Parathyroid adenoma (tissue), 2 donors: Measurements from ENCODE around the gene C2orf66.

ENCODE experiments used
- H2AFZ ChIP-seq: fragments of 300-600 bp; sonication (generic); one replicate; pipeline ENCODE4 v1.7.0; 2017; ENCODE audit warnings: antibody characterized with exemption, mild to moderate bottlenecking
- H3K27ac ChIP-seq: fragments of 300-600 bp; sonication (generic); one replicate; pipeline ENCODE4 v1.7.0; 2017
- H3K27me3 ChIP-seq: fragments of 300-600 bp; sonication (generic); one replicate; pipeline ENCODE4 v1.7.0; 2017; ENCODE audit warnings: low read length; ENCODE audit not compliant: control insufficient read depth, insufficient read depth
- H3K36me3 ChIP-seq: fragments of 300-600 bp; sonication (generic); one replicate; pipeline ENCODE4 v1.7.0; 2017; ENCODE audit warnings: low read length; ENCODE audit not compliant: control insufficient read depth, insufficient read depth
- H3K4me1 ChIP-seq: fragments of 300-600 bp; sonication (generic); one replicate; pipeline ENCODE4 v1.7.0; 2017; ENCODE audit warnings: control low read depth
- H3K4me2 ChIP-seq: fragments of 300-600 bp; sonication (generic); one replicate; pipeline ENCODE4 v1.7.0; 2017; ENCODE audit warnings: low read length
- H3K4me3 ChIP-seq: fragments of 300-600 bp; sonication (generic); one replicate; pipeline ENCODE4 v1.7.0; 2017; ENCODE audit warnings: low read depth, low read length
- H3K79me2 ChIP-seq: fragments of 300-600 bp; sonication (generic); one replicate; pipeline ENCODE4 v1.7.0; 2017; ENCODE audit warnings: control low read depth
- H3K9ac ChIP-seq: fragments of 300-600 bp; sonication (generic); one replicate; pipeline ENCODE4 v1.7.0; 2017; ENCODE audit warnings: mild to moderate bottlenecking
- H3K9me3 ChIP-seq: fragments of 300-600 bp; sonication (generic); one replicate; pipeline ENCODE4 v1.7.0; 2017; ENCODE audit warnings: low read length; ENCODE audit not compliant: control insufficient read depth
- CTCF ChIP-seq: fragments of 300-600 bp; sonication (generic); IDR thresholded peaks from one replicate; pipeline ENCODE4 v1.7.0; 2017; ENCODE audit warnings: antibody characterized with exemption, mild to moderate bottlenecking
- donor health status: primary hyperparathyroidism.

C2orf66 gene

GRCh38 chr2:196783431-196784094 lies 25.6 kb downstream of the C2orf66 start:
- H3K9ac ChIP-seq, result no peak overlapping the region
- no peak overlapping the region for H2AFZ ChIP-seq
- H3K27me3 ChIP-seq, result no peaks in the 10 kb centered on the region
- no peaks in the 10 kb centered on the region for H3K36me3 ChIP-seq
- TF ChIP-seq CTCF, result no peak
- no peak overlapping the region for H3K4me2 ChIP-seq
- H3K79me2 ChIP-seq, result no peaks in the 10 kb centered on the region
- H3K27ac ChIP-seq, result no peak overlapping the region
- no peak overlapping the region for H3K4me3 ChIP-seq
- H3K9me3 ChIP-seq, result no peaks in the 10 kb centered on the region
- H3K4me1 ChIP-seq, result no peaks in the 10 kb centered on the region

GRCh38 chr2:196767101-196767500 lies 42.1 kb downstream of the C2orf66 start:
- Histone ChIP-seq H2AFZ (no peak overlapping the region), H3K27ac (no peak overlapping the region), H3K4me1 (no peaks in the 10 kb centered on the region), H3K36me3 (no peaks in the 10 kb centered on the region), H3K79me2 (no peaks in the 10 kb centered on the region), H3K4me2 (no peak overlapping the region), H3K27me3 (no peaks in the 10 kb centered on the region), H3K4me3 (no peak overlapping the region), H3K9ac (no peak overlapping the region), H3K9me3 (no peaks in the 10 kb centered on the region)
- TF ChIP-seq CTCF, result no peak

- no peaks in the 10 kb centered on the region for H3K4me1 ChIP-seq
- H3K27ac ChIP-seq, result no peak overlapping the region
- H3K9me3 ChIP-seq, result no peaks in the 10 kb centered on the region
- no peaks in the 10 kb centered on the region for H3K36me3 ChIP-seq
- no peak overlapping the region for H3K4me3 ChIP-seq
- no peak for TF ChIP-seq CTCF
- H3K27me3 ChIP-seq, result no peaks in the 10 kb centered on the region
- no peak overlapping the region for H3K4me2 ChIP-seq
- H3K9ac ChIP-seq, result no peak overlapping the region
- H3K79me2 ChIP-seq, result no peaks in the 10 kb centered on the region
- no peak overlapping the region for H2AFZ ChIP-seq
Observed at GRCh38 chr2:196759378-196759706, 49.8 kb downstream of the C2orf66 start.

GRCh38 chr2:196758474-196759377 lies 50.4 kb downstream of the C2orf66 start:
- H3K9me3 ChIP-seq, result no peaks in the 10 kb centered on the region
- TF ChIP-seq CTCF, result peak; percentile 23
- H3K79me2 ChIP-seq, result no peaks in the 10 kb centered on the region
- H3K4me3 ChIP-seq, result no peak overlapping the region
- no peak overlapping the region for H2AFZ ChIP-seq
- no peaks in the 10 kb centered on the region for H3K27me3 ChIP-seq
- no peaks in the 10 kb centered on the region for H3K4me1 ChIP-seq
- no peak overlapping the region for H3K4me2 ChIP-seq
- H3K27ac ChIP-seq, result no peak overlapping the region
- no peaks in the 10 kb centered on the region for H3K36me3 ChIP-seq
- H3K9ac ChIP-seq, result no peak overlapping the region
